SW480 (cell line): ENCODE data around the gene NFIA.
A peak's percentile ranks its signal among the peaks of the same experiment; 100 is the strongest.

Experiments
- DNase-seq: peaks from one replicate; pipeline ENCODE4 v3.0.0-alpha.2; 2016; ENCODE audit warnings: low spot score

The NFIA gene

DNA sequence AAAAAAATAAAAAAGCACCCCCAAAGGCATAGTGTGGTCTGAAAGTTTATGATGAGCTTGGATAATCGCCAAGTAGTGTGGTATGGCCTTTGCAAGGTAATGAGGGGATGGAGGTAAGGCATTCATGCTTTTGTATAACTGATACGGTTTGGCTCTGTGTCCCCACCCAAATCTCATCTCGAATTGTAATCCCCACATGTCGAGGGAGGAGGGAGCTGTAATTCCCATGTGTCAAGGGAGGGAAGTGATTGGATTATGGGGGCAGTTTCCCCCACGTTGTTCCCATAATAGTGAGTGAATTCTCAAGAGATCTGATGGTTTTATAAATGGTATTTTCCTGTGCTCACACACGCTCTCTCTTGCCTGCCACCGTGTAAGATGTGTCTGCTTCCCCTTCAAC, 215.5 kb downstream of the NFIA start:
- no peak for DNase-seq

DNA sequence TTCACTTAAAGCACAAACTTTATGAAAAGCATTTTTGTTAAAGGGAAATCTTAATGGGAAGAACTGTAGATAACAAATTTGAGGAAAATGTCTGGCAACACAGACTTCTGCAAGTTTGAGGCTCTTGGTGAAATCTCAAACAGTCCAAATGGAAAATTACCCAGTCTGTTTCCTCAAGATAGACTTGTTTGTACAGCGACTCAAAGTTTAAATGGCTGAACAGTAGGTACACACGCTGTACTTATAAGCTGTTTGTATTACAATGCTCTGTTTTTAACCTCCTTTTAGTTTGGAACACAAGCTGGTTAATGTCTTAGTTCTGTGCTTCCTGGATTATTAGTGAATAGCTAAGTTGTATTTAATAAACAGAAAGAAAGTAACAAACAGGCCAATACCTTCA, 217.1 kb downstream of the NFIA start:
- DNase-seq, result no peak

DNA sequence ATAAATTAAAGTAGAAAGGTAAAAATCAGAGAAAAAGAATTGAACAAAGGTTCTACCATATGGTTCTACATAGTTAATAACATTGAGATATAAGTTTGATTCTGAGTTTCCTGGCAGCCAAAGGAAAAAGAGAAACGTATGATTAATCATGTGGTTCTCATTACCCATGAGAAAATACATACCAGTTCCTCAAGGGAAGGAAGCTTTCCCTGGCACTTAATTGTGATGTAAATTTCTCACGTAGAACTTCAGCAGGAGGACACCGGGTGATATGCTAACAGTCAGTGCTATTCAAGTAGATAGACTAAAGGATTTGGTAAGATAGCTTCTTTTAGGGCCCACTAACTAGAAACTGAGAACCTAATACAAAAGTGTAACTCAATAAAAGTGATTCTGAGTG, 218.5 kb downstream of the NFIA start:
- no peak for DNase-seq

DNA sequence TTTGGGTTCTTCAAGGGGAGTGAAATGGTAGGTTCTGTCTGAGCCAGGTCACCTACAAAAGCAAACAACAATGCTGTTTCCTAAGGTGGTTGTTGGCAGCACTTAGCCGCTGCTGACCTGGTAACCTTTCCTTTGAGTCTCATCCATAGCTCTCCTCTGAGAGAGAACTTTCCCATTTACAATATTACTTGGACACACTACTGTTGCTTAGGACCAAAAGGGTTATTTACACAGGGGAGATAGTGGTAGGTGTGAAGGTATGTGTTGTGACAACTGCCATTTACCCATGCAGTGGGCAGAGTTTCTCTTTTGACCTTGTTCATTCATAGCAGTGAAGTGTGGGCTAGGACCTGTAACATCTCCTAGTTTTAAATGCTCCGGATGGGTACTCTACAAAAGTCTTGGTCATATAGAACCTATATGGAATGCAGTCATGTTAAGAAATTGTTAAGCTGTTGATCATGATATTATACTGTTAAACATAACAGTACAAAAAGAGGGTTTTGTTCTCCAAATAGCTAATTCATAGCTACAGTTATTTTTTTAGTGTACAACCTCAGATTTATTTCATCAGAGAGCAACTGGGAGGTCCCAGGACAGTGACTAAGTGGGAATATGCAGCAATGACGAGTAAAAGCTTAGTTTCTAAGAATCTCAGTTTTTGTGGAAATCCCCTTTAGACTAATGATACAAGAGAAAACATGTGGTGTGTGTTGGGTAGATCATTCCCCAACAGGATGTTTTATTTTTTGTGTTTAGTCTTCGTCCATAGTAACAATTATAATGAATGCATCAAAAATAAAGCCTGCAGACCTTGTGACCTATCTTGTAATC, 219.7 kb downstream of the NFIA start:
- no peak for DNase-seq

DNA sequence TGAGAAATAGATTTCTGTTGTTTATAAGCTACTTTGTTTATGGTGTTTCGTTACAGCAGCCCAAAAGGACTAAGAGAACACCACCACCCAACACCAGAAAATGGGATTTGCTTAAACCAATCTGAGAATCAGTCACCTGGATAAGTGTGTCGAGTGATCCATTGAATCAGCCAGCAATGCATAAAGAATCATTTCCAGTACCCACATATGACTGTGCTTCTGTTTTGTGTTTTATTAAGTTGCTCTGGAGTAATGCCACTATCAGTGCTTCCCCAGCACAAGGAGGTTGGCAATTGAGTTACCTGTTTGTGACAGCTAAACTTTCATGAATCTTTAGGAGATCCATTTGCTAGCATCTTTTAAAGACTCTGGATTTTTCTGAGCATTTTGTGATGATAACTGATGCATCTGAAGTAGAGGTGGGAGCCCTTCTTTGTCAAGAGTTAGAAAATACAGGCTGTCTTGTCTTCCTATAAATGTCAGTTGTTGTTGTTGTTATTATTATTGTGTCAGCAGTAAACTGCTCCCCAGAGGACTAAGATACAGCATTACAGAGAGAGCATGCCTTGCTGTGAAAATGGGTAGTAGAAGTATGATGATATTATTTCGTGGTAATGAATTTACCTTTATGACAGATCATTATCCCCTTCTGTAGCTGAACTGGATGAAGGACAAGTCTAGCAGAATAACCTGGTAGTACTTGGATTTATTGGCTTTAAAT, 225.2 kb downstream of the NFIA start:
- DNase-seq, result no peak

DNA sequence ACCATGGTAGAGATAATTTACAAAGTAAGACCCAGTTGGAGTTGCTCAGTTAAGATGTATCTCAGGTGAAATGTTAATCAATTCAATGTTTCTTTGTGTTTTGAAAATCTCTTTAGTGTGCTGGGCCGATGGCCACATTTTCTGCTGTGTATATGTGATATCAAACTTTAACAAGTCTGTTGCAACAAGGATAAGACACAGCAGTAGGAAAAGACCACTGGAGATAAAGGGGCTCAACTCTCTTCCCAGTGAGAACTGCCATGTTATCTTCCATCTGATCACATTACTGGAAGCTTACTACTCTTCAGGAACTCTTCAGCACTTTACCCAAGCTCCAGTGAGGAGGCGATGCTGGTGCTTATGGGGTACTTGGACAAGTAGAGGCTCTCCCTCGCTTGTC, 227.7 kb downstream of the NFIA start:
- no peak for DNase-seq

DNA sequence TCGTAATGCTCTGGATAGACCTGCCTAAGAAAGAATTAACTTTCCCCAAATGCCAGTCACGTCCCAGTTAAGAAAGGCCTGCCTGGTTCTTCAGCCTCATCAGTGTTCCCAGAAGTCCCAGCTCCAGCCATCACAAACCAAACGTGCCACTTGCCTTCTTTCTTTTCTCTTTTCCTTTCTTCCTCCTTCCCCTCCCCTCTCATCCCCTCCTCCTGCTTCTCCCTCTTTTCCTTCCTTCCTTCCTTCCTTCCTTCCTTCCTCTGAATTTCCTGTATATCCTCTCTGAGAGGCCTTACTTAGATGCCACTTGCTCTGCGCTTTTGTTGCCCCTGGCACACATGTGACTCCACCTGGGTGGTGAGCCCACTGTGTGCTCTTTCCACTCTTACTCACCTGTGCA, 228.2 kb downstream of the NFIA start:
- no peak for DNase-seq

DNA sequence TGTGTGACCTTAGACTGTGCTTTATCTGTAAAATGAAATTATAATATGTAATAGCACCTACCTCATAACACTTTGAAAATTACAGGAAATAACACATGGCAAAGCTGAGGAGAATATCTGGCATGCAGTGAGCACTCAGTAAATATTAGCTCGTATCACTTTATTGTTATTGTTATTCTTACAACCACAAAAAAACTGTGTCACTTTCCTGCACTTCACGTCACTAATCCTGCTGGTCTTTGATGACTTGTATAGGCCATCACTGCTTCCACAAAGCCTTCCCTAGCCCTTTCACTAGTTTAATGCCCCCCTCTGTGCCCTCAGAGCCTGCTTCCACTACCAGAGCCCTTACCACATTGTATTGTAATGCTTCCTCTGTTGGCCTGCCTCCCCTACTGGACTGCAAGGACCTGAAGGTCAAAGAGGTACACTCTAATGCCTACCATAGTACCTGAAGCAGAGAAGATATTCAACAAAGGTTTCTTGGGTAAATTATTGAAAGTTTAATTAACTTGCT, 231.6 kb downstream of the NFIA start:
- DNase-seq, result no peak

DNA sequence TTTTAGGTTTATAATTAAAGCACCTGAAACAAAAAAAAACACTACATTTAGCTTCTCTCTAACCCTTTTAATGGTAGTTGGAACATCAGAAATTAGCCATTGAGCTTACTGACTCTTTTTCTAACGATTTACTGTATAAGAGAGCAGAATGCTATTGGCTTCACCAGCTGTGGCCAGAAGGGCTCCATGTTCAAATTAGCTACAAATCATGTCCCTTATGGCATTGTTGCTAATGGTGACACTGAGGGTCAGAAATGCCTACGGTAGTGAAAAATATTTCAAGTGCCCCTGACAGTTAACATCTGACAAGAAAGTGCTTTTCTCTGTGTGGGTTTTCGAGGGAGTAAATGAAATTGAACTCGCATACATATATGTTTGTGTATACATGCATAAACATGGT, 232.7 kb downstream of the NFIA start:
- DNase-seq, result no peak

DNA sequence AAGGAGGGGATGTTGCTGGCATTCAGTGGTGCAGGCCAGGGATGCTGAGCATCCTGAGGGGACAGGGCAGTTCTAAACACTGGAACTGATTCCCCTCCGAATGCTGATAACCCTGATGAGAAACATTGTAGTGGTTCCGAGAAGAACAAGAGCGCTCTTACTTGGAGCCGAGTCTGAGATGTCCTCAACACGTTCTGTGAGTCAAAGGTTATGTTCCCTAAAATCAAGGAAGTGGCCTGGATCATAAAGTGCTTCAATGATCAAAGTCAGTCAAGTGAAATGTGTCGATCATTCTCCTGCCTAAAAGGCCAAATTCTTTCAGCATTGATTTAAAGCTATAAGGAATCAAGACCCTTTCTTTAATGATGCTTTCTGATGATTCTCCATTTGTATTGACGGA, 234.1 kb downstream of the NFIA start:
- no peak for DNase-seq

DNA sequence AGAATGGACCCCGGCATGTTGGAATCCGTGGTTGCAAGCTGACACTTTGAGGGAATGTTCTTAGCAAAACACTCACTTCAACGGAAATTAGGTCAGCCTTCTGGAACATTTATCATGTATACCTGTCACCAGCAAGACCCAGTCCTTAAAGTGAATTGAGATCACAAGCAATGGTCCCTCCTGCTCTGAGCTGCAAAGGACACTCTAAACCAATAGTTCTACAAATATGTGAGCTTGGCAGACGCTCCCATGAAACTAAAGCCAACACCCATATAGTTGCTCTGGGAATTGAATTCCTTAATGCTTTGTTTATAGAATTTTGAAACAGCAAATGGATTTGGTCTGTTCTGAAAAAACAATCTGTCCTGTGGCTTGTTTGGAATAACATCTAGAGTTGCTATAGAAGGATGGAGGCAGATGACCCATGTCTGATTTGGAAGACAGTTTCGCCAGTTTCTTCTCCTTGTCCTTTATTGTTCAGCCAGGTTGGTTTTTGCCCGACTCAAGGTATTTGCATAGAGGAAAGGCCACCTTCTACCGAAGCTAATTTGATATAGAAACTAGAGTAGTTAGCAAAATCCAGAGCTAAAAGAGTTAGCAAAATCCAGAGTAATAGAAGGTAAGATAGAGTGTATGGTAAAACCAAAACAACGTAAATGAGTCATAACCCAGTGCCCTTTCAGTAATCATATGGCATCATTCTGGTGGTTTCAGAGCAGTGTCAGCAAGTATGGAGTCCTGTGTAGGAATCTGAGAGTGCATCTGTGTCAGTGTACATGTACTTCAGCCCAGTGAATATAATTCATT, 236.2 kb downstream of the NFIA start:
- no peak for DNase-seq

DNA sequence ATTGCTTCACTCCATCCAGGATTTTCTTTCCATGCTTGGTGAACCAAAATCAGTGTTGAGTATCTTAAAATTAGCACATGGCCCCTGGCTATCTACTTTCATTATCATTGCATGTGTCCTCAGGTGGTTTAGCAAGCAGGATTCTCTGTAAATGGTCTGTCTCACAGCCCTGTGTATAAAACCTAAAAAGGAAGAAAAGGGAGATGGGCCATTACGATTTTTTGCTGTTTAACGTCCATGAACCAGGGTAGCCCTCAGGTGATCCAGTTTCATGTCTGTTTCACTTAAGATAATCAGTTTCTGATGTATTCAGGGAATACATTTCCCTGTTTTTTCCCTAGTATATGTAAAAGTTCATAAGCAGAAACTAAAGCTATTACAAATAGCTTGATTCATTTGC, 238.2 kb downstream of the NFIA start:
- no peak for DNase-seq

DNA sequence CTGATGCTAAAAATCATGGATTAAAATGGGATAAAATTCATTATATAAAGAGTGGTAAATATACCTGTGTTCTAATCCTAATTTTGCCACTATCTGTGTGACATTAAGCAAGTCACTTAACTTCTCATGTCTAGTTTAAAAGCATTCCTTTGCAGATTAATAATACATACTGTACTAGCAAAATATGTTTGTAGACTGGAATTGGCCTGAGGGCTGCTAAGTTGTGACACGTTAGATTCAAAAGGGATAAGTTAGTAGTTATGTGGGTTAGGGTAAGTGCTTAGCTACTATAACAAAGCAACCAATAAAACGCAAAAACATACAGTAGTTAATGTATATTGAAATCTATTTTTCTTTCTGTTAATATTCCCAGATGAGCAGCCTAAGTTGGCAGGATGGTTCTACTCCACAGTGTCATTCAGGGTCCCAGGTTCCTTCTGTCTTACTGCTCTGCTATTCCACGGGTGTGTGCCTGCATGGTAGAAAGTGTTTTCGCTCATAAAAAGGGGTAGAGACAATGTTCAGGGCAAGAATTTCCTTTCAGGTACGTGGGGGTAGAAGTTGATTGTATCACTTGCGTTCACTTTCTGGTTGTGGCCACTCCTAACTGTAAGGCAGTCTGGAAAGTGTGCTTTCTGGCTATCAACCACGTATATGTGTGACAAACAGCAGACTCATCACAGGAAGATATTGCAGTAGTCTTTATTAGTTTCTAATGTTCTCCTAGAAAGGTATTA, 239.8 kb downstream of the NFIA start:
- no peak for DNase-seq

DNA sequence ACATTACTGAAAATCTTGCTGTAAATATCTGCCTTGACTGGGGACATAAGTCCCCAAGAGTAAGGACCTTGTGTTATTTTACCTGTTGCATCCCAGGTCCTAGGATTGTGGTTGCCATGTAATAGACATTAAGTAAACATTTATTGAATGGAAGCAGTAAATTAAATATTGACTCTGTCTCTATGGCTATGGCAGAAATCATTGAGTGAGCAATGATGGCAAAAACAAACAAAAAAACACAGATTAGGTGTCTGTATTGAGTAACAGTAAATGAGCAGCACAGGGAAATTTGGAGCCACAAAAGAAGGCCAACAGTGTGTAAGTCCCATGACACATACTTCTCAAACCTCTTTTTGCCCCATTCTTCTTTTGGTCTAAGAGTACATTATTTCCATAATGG, 240.4 kb downstream of the NFIA start:
- DNase-seq, result no peak

DNA sequence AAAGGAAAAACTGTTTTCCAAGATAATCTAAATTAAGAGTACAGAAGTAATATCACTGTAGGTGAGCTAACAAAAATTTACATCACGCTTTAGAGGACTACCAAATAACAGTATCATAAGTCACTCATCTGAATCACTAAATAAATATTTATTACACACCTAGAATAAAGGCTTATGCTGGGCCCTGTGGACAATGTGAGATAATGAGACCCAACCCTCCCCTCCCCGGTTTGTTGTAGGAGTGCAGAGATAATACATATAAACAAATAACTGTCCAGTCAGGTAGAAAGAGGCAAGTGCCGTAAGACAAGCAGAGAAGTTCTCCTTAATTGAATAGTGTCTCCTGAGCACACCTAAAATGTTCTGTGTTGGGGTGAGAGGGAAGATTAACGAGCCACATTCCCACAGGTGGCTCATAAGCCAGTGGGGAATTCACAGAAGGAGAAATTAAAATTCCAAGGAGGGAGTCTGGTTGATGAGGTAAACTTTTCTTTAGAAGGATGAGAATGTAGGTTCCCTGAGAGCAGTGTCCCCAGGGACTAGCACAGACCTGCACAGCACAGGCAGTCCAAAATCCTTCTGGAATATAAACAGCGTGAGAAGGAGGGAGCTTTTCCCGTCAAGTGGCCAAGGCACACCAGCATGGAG, 241.4 kb downstream of the NFIA start:
- DNase-seq, result peak; percentile 12

DNA sequence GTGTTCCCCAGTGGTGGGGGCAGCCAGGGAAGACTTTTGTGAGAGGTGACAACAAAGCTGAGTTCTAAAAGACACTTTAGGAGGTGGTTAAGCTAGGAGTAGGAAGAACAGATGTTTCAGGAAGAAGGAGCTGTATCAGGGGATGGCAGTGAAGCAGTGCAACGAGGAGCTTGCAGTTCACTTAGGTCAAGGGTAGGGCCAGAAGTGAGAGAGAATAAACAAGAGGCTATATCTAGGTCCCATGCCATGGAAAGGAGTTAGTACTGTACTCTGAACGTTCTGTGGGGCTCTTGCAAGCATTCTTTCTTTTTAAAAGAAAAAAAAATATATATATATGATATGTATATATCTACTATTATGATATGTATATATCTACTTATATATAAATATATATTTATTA, 244.4 kb downstream of the NFIA start:
- DNase-seq, result no peak

DNA sequence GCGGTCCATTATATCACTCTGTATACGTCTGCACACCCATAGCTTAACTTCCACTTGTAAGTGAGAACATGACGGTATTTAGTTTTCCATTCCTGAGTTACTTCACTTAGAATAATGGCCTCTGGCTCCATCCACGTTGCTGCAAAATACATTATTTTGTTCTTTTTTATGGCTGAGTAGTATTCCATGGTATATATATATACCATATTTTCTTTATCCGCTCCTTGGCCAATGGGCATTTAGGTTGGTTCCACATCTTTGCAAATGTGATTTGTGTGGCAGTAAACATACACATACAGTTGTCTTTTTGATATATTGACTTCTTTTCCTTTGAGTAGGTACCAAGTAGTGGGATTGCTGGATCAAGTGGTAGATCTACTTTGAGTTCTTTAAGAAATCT, 245.1 kb downstream of the NFIA start:
- DNase-seq, result no peak

DNA sequence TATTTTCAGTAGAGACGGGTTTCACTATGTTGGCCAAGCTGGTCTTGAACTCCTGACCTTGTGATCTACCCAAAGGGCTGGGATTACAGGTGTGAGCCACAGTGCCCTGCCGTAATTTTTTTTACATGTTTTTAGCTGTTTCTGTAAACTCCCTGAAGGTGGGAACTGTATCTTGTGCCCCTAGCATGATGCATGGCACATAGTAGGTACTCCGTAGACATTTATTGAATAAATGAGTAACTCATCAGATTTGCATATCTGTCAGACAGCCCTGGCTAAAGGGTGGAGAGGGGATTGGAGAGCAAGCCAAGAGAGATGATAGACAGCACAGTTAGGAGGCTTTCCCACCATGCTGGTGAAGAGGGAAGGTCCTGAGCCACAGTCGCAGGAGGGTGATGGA, 247.2 kb downstream of the NFIA start:
- no peak for DNase-seq

DNA sequence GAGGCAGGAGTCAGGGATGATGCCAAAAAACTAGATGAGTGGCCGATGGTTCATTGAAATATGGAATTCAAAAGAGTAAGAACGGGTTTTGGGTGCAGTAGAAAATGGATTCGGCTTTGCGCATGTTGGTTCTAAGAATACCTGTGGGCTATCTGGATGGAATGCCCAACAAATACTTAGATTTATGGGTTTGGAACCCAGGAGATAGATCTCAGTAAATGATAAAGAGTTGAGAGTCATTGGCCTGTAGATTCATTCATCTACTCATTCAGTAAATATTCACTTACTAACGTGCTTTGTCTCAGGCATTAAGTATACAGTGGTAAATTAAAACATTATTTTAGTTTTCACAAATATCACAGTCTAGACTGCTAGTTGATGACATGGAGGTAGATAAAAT, 247.7 kb downstream of the NFIA start:
- no peak for DNase-seq

DNA sequence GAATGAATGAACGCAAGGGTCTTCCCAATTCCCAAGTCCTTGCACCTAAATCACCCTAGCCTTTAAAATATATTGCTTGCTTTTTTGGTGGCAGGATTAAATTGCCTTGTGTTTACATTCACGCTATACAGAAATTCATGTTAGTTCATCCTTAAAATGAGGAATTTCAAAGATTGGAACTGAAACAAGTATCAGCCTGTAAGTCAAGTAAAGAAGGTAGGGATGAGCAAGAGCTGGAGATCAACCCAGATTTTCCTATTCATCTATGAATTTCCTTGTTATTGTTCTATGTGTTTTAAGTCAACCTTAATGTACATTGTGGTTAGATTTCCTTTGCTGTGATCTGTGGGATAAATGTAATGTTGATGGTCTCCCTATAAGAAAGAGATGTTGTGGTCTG, 248.2 kb downstream of the NFIA start:
- no peak for DNase-seq

DNA sequence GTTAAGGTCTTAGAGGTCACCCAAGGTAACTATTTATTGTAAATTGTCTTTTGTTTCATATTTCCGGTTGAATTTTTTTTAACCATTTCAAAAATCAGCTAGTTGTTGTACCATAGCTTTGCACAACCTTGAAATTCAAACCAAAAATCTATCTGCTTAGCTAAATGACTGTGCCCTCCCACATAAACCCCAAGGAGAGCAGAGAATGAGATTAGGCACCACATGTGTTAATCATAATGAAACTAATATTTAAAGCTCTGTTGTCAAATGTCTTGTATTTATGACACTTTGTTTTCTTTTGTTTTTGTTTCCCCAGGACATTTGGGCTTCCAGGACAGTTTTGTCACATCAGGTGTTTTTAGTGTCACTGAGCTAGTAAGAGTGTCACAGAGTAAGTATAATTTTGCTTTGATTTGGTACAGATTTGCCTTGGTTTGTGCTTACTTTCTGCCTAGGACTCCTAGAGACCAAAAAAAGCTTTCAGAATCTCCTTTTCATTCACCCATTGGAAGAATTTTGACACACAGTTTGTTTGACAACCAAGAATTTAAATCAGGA, 249.9 kb downstream of the NFIA start:
- no peak for DNase-seq
